Adrenal gland (tissue), 12 donors: ENCODE results near the gene MYLK. TPM values are rescaled to one million over a fixed set of nuclear protein-coding genes. Genes with fewer than 3 reads are reported as not detected.

ENCODE experiments used
- DNase-seq, 7 donors: peaks; one replicate each; pipeline ENCODE4 v3.0.0-alpha.2; 2019 to 2020
- H3K27ac ChIP-seq, 5 donors: fragments of 200-600 bp; sonication (generic) in 4 of 5; 1 replicate in 3 of 5; 2 replicates in 2 of 5; pipeline versions ENCODE4 v1.5.1 to v1.8.0; 2016 to 2020; ENCODE audit warnings: mild to moderate bottlenecking in 1 of 5
- H3K27me3 ChIP-seq: fragments of 200-600 bp; 2 replicates; pipeline ENCODE4 v1.8.0; 2021
- H3K36me3 ChIP-seq, 2 donors: fragments of 200-600 bp; replicated peaks in 1 of 2; 1 replicate in 1 of 2; 2 replicates in 1 of 2; pipeline versions ENCODE4 v1.5.1 to v1.8.0; 2018 to 2022
- H3K4me1 ChIP-seq, 2 donors: fragments of 200-600 bp; replicated peaks in 1 of 2; 1 replicate in 1 of 2; 2 replicates in 1 of 2; pipeline versions ENCODE4 v1.5.1 to v1.8.0; 2018 to 2021
- H3K4me3 ChIP-seq, 4 donors: fragments of 200-600 bp; sonication (generic) in 3 of 4; one replicate each; pipeline ENCODE4 v1.5.1; 2016 to 2018
- H3K9me3 ChIP-seq, 3 donors: fragments of 200-600 bp; sonication (generic) in 1 of 3; replicated peaks in 1 of 3; 1 replicate in 2 of 3; 2 replicates in 1 of 3; pipeline versions ENCODE4 v1.5.1 to v1.8.0; 2016 to 2021
- POLR2A ChIP-seq, 2 donors: fragments of 450-650 bp; IDR thresholded peaks; one replicate each; pipeline ENCODE4 v1.6.1; 2017; ENCODE audit warnings: antibody characterized with exemption in 2 of 2, mild to moderate bottlenecking in 2 of 2, moderate library complexity in 1 of 2
- WGBS, 4 donors: extraction: QIAGEN DNeasy Blood & Tissue Kit in 2 of 4; methylation state at CpG; one replicate each; pipeline versions ENCODE4 v1.1.5 to v1.1.7; 2013 to 2017; 5-methylcytosine and 5-hydroxymethylcytosine counted together
- intact Hi-C, 2 donors: fragments of 100-400 bp; cut with DNase I; formaldehyde crosslinking; loops; one replicate each; pipeline versions ENCODE4 v1.14.1 to v1.15.0; 2022 to 2023
- polyA plus RNA-seq, 3 donors: library from polyadenylated mRNA; stranded (reverse); fragments of 200-250 nt in 2 of 3; fragments of 350-450 nt in 1 of 3; fragmentation: Illumina TruSeq in 1 of 3; extraction: RNeasy Lipid Tissue Mini Kit (QIAGEN cat#74804) in 1 of 3; gene quantifications; one replicate each; pipeline ENCODE4 v1.2.3, GENCODE V29; 2013 to 2014
- total RNA-seq, 9 donors: library from RNA; depleted of rRNA in 4 of 9; stranded (reverse); fragments of >200 nt in 4 of 9; fragments of 120-200 nt in 1 of 9; fragmentation: NEBNext Ultra II Directional in 1 of 9; extraction: Animal tissue kit (Norgen Biotek cat#: 25700) in 1 of 9; gene quantifications; one replicate each; pipeline versions ENCODE4 v1.1.0 to v1.2.4, GENCODE V29; 2013 to 2023
- TF ChIP-seq, protein P1 (sequence below), 6 experiments: fragments of 450-650 bp in 4 of 6; fragments of 200-600 bp in 2 of 6; sonication (generic) in 1 of 6; IDR thresholded peaks; 1 replicate in 5 of 6; 2 replicates in 1 of 6; pipeline versions ENCODE4 v1.5.1 to v1.8.0; 2016 to 2021; ENCODE audit warnings: antibody characterized with exemption in 6 of 6, mild to moderate bottlenecking in 2 of 6, moderate library complexity in 1 of 6
- donor health status: healthy with polysubstance abuse.
- donor health status: Bipolar disorder and iron deficiency.
- donor health status: DM: yes; HTN: yes; CAD: no.
- donor health status: DM: no; HTN: no; CAD: no.
- donor health status: DM: no; HTN: no; CAD: no.
- donor health status: DM: yes; HTN: yes; CAD: no.

Gene MYLK
- total and polyA plus RNA-seq, 12 donors: 13.3 to 124 (median 53.8) TPM

DNA sequence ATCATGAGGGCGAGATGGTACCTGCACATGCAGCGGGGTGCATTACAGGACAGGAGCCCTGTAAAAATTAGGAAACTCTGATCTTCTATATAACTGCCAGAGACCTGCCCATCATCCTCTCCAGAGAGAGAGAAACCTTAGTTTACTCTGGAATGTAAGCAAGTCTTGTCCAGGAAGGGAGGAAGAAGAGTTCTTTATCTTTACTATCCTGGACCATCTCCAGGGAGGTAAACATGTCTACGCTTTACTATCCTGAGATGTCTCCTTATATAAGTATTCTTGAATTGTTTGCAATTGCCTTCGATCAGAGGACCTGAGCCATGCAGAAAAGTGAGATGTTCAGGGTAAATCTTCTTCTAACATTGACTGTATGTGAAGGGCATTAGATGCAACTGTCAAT lies 286.6 kb downstream of the MYLK start:
- Histone ChIP-seq H3K27ac (no peak overlapping the region), H3K9me3 (no peaks in the 10 kb centered on the region), H3K4me3 (no peak overlapping the region), H3K36me3 (no peaks in the 10 kb centered on the region), H3K4me1 (no peaks in the 10 kb centered on the region), H3K27me3 (no peaks in the 10 kb centered on the region)
- intact Hi-C loops: no loop called here
- DNase-seq: no peak
- no peak for TF ChIP-seq POLR2A (IDR thresholded peaks at IDR 0.05)
- TF ChIP-seq, protein P1, sequence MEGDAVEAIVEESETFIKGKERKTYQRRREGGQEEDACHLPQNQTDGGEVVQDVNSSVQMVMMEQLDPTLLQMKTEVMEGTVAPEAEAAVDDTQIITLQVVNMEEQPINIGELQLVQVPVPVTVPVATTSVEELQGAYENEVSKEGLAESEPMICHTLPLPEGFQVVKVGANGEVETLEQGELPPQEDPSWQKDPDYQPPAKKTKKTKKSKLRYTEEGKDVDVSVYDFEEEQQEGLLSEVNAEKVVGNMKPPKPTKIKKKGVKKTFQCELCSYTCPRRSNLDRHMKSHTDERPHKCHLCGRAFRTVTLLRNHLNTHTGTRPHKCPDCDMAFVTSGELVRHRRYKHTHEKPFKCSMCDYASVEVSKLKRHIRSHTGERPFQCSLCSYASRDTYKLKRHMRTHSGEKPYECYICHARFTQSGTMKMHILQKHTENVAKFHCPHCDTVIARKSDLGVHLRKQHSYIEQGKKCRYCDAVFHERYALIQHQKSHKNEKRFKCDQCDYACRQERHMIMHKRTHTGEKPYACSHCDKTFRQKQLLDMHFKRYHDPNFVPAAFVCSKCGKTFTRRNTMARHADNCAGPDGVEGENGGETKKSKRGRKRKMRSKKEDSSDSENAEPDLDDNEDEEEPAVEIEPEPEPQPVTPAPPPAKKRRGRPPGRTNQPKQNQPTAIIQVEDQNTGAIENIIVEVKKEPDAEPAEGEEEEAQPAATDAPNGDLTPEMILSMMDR (IDR thresholded peaks at IDR 0.05): no peak
- WGBS, 4 donors: 89 to 95% (median 94%) methylated on average over 4 of the region's 4 CpGs

DNA sequence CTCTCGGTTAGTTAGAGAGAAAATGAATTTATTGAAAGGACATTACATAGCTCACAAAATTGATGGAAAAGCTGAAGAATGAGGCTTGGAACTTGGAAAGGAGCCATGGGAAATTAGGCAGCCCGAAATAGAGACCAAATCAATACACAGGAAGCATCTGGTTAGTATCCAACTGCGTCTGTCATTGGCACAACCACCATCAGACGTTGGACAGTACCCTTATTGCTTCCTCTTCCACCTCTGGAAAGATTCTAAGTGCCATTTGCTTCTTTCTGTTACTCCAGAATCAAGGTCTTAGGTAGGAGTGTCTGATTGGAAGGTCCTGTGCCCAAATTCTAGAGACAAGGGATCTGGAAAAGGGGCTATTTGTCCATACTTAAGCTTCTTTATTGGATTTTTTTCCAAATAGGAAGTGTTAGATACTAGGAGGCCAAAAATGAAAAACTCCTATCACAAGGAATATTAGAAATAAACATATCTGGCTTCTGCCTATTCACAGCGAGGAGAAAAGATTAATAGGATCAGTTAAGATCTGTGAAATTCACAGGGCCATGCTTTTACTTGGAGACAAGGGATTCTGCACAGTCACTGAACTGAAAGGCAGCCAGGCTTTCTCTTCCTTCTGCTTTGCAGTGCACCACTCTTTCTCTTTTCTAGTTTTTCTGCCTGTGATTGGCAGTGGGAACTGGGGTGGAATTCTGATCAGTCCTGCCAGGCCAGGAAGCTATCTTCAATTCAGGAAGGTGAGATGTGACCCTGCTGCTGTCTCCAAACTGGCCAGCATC lies 288.5 kb downstream of the MYLK start:
- TF ChIP-seq, protein P1 (IDR thresholded peaks at IDR 0.05): no peak
- no peak for TF ChIP-seq POLR2A (IDR thresholded peaks at IDR 0.05)
- Histone ChIP-seq H3K27me3 (no peaks in the 10 kb centered on the region), H3K9me3 (peaks cover 0 to 8% (median 0%) of the 10 kb centered on the region in 3 donors), H3K4me1 (no peaks in the 10 kb centered on the region), H3K36me3 (no peaks in the 10 kb centered on the region), H3K4me3 (no peak overlapping the region), H3K27ac (no peak overlapping the region)
- 66 to 83% (median 73%) methylated on average over 5 of the region's 5 CpGs for WGBS, 4 donors
- no peak for DNase-seq
- intact Hi-C loops: no loop called here

DNA sequence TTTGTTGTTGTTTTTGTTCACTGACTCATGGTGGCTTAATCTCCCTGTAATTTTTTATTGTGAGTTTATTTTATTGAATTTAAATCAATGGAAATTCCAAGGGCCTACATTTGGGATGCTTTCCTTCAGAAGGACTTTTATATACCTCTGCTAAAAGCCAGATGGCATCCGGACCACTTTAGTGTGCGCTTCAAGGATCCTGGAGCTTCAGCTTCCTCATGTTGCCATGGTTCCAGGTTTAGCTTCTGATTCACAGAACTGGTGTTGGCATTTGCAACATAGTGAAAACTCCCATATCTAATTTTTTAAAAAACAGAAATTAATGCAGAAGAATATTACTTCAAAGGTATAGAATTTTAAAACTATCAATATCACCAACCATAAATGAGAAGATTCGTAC lies 290.8 kb downstream of the MYLK start:
- intact Hi-C loops: no loop called here
- H3K4me1 ChIP-seq: no peaks in the 10 kb centered on the region
- H3K4me3 ChIP-seq: no peak overlapping the region
- 94 to 97% (median 96%) methylated on average over 3 of the region's 3 CpGs for WGBS, 4 donors
- H3K27me3 ChIP-seq: no peaks in the 10 kb centered on the region
- no peak overlapping the region for H3K27ac ChIP-seq
- no peak for TF ChIP-seq POLR2A (IDR thresholded peaks at IDR 0.05)
- TF ChIP-seq, protein P1 (IDR thresholded peaks at IDR 0.05): no peak
- no peak for DNase-seq
- H3K9me3 ChIP-seq: peaks cover 0 to 10% (median 0%) of the 10 kb centered on the region in 3 donors
- H3K36me3 ChIP-seq: no peaks in the 10 kb centered on the region

DNA sequence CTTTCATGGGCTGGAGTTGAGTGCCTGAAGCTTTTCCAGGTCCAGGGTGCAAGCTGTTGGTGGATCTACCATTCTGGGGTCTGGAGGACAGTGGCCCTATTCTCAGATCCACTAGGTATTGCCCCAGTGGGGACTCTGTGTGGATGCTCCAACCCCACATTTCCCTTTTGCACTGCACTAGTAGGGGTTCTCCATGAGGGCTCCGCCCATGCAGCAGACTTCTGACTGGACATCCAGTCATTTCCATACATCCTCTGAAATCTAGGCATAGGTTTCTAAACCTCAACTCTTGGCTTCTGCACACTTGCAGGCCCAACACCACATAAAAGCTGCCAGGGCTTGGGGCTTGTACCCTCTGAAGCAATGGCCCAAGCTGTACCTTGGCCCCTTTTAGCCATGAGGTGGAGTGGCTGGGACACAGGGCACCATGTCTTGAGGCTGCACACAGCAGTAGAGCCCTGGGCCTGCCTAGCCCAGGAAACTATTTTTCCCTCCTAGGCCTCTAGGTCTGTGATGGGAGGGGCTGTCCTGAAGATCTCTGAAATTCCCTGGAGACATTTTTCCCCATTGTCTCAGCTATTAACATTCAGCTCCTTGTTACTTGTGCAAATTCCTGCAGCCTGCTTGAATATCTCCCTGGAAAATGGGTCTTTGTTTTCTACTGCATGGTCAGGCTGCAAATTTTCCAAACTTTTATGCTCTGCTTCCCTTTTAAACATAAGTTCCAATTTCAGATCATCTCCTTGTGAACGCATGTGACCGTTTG lies 293.3 kb downstream of the MYLK start:
- H3K36me3 ChIP-seq: no peaks in the 10 kb centered on the region
- no peak overlapping the region for H3K27ac ChIP-seq
- no peak for DNase-seq
- H3K27me3 ChIP-seq: no peaks in the 10 kb centered on the region
- H3K4me1 ChIP-seq: peaks cover 3 to 7% of the 10 kb centered on the region in 2 donors
- intact Hi-C loops: no loop called here
- peaks cover 0 to 10% (median 0%) of the 10 kb centered on the region in 3 donors for H3K9me3 ChIP-seq
- no peak overlapping the region for H3K4me3 ChIP-seq
- TF ChIP-seq, protein P1 (IDR thresholded peaks at IDR 0.05): no peak
- TF ChIP-seq POLR2A (IDR thresholded peaks at IDR 0.05): no peak
- WGBS, 4 donors: 84 to 98% (median 97%) methylated on average over 3 of the region's 3 CpGs
